Stimulated activated CD8-positive, alpha-beta memory T cell treated with anti-CD3 and anti-CD28 coated beads, Interleukin-7, amount 100 ng/mL, for 24 hours (primary cell): ENCODE measurements around the gene HCRTR1.

Experiments
- DNase-seq: peaks from one replicate; pipeline ENCODE4 v3.0.0-alpha.2; 2020; ENCODE audit warnings: low read depth

Gene HCRTR1

DNA sequence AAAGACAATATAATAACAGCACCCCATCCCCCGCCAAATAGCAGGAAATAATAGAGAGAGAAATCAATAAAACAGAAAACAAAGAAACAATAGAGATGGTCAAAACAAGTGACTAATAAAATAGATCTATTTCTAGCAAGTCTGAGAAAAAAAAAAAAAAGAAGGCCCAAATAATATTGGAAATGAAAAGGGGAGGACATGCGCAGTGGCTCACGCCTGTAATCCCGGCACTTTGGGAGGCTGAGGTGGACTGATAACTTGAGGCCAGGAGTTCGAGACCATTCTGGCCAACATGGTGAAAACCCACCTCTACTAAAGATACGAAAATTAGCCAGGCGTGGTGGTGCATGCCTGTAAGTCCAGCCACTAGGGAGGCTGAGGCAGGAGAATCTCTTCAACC is 18.5 kb upstream of the HCRTR1 start:
- no peak for DNase-seq

DNA sequence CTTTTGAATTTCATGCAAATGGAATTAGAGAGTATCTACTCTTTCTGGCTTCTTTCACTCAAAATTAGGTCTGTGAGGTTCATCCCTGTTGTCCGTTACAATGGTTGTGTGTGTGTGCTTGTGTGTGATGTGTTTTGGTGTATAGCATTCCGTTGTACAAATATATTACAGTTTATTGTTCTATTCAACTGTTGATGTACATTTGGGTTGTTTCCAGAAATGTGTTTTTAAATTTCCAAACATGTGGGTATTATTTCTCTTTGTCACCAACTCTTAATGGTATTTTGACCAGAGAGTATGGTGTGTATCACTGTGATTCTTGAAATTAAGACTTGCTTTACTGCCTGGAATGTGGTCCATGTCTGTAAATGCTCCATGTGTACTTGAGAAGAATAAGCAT is 16.8 kb upstream of the HCRTR1 start:
- no peak for DNase-seq

DNA sequence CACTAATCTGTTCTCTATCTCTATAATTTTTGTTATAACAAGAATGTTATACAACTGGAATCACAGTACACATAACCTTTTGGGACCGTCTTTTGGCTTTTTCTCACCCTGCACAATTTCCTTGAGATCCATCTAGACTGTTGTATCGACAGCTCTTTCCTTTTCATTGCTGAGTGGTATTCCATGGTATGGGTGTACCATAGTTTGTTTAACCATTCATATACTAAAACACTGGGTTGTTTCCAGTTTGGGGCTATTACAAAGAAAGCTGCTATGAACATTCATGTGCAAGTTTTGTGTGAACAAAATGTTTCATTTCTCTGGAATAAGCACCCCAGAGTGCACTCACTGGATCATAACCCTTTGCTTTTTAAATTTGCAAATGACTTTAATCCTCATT is 15.4 kb upstream of the HCRTR1 start:
- no peak for DNase-seq

DNA sequence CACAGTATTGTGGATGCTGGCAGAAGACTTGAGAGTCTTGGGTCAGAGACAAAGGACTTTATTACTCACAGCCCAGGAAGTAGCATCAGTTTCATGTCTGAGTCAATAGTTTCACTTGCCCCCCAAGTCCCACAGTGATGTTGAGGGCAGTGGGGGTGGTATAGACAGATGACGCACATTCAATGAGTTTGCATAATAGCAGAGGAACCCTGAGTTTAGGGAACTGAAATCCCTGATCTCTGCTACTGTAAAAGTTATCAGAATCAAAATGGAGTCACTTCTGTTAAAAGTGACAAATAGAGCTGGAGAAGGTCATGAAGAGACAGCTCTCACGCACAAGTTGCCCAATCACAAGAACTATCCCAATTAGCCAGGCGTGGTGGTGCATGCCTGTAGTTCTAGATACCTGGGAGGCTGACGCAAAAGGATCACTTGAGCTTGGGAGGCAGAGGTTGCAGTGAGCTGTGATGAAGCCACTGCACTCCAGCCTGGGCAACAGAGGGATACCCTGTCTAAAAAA is 11.5 kb upstream of the HCRTR1 start:
- DNase-seq = no peak

- no peak for DNase-seq
These were observed 10.1 kb upstream of the HCRTR1 start for GRCh38 chr1:31607360-31607759.

DNA sequence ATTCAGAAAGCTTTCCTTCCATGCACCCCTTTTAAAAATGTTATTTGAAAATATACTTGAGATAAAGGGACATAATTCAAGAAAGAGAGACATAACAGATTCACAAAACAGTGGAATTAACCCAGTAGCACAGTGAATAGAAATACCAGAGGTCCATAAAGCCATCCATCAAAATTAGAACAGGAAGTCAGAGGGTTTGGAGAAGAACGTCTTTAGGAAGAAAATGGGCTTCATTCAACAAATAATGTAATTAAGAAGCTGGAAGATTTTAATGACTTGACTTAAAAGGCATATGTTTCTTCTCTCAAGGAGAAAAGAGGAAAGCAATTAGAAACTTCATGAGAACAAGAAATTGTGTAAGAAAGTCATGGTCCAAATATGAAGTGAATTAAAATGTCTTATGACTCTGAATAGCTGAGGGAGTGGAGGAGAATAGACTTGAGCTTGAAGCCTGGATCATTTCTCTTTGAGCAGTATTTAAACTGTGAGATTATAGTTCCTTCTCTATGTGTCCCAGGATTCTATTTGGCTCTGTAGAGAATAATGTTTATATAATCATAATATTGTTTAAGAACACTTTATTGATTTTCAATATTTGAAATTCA is 7.9 kb upstream of the HCRTR1 start:
- no peak for DNase-seq

DNA sequence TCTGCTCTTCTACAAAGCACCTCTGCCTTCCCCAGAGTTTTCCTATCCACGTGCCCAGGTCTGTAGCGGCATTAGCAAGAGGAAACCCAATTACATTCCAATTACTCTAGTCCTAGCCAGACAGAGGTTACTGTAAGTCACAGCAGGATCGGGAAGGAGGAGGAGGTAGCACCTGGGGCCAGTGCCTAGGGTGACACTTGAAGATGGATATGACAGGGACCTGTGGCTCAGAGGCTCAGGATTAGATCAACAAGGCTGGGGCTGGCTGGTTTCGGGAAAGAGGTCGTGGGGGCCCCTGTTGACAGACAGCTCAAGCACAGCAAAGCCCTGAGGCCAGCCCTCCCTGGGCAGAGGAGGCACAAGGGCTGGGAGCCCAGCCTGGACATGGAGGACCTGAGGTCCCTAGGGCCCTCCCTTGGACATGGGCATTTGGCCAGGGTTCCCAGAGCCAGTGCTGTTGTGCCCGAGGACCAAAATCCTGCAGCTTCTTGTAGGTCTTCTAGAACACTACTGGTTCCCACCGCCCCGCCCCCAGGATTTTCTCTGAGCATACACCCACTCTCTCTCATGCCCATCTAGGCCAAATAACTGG is 3.0 kb upstream of the HCRTR1 start:
- no peak for DNase-seq

DNA sequence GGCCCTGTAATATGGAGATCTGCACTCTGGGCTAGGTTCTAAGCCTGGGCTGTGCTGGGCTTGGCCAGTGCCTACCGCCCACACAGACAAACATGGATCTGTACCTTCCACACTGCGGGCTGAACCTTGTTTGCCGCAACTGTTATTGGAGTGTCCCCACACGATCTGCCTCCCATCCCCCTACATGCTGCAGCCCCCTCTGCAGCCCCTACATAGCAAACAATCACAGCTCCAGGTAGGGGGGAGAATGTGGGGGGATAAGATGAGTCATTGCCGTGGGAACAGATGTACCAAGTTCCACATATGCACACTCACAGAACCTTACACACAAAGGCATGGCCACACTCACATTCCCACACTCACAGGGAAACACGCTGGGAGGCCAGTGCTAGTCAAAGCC is 2.1 kb upstream of the HCRTR1 start:
- DNase-seq = no peak

DNA sequence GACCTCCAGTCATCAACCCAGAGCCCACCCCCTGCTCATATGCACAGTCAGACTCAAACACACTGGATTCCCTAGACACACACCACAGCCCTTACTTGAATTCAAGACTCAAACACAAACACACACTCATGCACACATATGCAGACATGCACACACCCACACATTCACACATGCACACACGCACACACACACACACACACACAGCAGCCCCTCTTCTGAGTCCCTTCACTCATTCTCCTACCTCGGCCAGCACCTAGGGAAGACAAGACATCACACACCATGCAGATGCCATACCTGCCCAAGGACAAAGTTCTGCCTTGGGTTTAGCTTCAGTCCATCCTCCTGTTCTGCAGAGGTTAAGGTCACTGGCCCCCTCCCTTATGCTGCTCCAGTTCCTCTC is 1.6 kb upstream of the HCRTR1 start:
- no peak for DNase-seq

DNA sequence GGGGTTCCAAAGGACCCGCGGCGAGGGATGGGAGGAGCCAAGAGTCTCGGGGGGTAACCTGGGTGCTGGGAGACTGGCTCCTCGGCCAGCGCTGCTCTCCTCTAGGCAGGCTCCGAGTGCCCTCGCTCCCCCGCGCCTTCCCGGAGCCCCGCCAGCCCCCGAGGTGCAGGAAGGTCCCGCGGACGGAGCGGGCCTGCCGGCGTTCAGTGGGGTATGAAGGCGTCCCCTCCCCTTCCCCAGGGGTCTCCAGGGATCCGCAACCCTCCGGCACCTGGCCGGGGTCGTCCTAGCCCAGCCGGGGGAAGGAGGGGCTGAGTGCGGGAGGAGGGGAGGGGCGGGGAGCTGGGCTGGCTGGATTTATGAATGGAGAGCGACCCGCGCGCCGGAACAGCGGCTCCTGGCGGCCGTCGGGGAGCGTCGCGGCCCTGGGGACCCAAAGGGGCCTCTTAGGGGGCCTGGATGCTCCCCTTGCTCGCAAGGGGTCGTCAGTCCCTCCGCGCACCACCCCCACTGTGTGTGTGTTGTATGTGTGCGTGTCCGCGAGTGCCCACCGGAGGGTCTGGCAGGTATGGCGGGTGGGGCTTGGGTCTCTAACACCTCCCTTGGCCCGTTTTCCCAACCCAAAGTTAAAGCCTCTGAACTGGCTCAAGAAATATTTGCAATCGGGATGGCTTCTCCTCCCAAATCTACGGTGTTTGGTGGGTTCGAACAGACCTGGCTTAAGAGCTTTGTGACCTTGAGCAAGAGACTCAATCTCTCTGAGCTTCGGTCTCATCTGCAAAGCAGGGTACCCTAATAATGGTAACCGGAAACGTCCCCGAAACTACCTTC is 642 bp downstream of the HCRTR1 start:
- peak; percentile 17 for DNase-seq

- DNase-seq = no peak
These were observed 1.7 kb downstream of the HCRTR1 start for GRCh38 chr1:31618916-31619846.

- no peak for DNase-seq
These were observed 3.4 kb downstream of the HCRTR1 start for GRCh38 chr1:31620631-31621497.

GRCh38 chr1:31621498-31621820 is 4.0 kb downstream of the HCRTR1 start:
- DNase-seq = no peak

- no peak for DNase-seq
These were observed 4.6 kb downstream of the HCRTR1 start for GRCh38 chr1:31621847-31622730.

DNA sequence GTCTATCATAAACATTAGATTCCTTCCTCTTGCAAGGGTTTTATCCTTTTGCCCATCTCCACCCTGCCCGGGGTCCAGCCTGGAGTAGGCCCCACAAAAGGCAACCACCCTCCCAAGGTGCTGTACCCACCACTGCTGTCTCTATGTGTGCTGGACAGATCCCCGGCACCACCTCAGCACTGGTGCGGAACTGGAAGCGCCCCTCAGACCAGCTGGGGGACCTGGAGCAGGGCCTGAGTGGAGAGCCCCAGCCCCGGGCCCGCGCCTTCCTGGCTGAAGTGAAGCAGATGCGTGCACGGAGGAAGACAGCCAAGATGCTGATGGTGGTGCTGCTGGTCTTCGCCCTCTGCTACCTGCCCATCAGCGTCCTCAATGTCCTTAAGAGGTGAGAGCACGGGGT is 5.9 kb downstream of the HCRTR1 start:
- no peak for DNase-seq

GRCh38 chr1:31624309-31624708 is 6.8 kb downstream of the HCRTR1 start:
- DNase-seq = no peak

DNA sequence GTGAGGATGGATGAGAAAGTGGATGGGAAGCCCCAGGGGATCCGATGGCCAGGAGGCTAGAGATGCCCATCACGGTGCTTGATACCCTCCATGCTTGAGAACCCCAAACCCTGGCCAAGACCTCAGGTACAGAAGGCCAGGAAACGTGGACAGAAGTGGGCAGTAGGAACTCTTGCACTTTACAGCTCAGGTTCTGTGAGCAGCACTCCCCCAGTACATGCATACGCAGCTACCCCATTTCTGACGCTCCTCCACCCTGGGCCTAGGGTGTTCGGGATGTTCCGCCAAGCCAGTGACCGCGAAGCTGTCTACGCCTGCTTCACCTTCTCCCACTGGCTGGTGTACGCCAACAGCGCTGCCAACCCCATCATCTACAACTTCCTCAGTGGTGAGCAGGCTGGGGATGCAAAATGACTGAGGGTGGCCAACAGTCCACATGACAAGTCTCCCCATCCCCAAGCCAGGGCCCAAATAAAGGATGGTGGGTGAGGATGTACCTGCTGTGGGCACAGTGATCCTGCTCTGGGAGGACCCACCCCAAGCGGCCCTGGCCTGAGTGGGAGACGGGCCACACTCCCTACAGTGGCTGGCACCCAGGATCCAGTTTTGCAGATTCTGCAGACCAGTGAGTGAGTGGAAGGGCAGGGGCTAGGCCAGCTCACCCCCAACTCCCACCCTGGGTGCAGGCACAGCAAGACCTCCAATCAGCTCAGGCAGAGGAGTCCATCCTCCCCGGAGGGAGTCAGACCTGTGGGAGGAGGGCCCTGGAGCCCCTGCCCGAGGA is 7.4 kb downstream of the HCRTR1 start:
- DNase-seq = no peak

DNA sequence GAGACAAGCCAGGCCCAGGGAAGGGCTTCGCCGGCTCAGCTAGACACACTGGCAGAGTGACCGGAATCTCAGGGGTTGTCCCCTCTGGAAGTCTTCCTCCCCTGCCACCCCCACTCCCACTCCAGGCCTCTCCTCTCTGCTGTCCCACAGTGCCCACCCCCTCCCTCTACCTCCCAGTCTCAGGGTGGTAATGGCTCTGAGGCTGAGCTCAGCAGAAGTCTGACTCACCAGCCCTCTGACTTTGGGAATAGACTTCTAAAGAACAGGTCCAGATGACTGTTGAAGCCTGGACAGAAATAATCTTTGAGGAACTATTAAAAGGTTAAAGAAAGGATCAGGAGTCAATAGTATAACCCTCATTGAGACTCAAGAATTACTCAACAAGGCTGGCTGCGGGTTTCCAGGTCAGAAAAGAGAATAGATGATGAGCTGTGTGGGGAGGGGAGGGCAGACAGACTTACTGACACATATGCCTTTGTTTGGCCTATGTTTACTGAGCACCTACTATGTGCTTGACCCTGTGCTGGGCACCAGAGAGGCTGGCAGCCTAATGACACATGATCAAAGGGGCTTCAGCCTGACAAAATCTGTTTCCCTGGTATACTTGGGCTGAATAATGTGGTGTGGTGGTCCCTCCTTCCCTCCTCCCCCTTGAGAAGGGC is 8.2 kb downstream of the HCRTR1 start:
- no peak for DNase-seq
